GM18507 (cell line): Measurements from ENCODE around the gene B4GALNT3.

Experiments
- DNase-seq: peaks from one replicate; pipeline ENCODE4 v3.0.0; 2011; ENCODE audit warnings: low read depth; ENCODE audit not compliant: insufficient read length; ENCODE audit errors: extremely low spot score
- FAIRE-seq: peaks from 2 replicates; lab custom pipeline; 2011; peaks lifted over from hg19 to GRCh38; lab: Jason Lieb, UNC

The B4GALNT3 gene

GRCh38 chr12:466039-466438, 6.3 kb downstream of the B4GALNT3 start:
- FAIRE-seq, result no peak
- DNase-seq, result no peak

- no peak for DNase-seq
- FAIRE-seq, result no peak
These were observed 7.0 kb downstream of the B4GALNT3 start for GRCh38 chr12:466762-467161.

GRCh38 chr12:467591-467990, 7.9 kb downstream of the B4GALNT3 start:
- DNase-seq (no peak), FAIRE-seq (no peak)

GRCh38 chr12:468671-469389, 9.1 kb downstream of the B4GALNT3 start:
- FAIRE-seq, result no peak
- DNase-seq, result no peak

GRCh38 chr12:470133-470532, 10.4 kb downstream of the B4GALNT3 start:
- no peak for FAIRE-seq
- no peak for DNase-seq

- DNase-seq (no peak), FAIRE-seq (no peak)
These were observed 13.5 kb downstream of the B4GALNT3 start for GRCh38 chr12:473198-473597.

GRCh38 chr12:473863-474577, 14.3 kb downstream of the B4GALNT3 start:
- no peak for DNase-seq
- no peak for FAIRE-seq

- DNase-seq (no peak), FAIRE-seq (no peak)
These were observed 15.5 kb downstream of the B4GALNT3 start for GRCh38 chr12:475286-475685.

GRCh38 chr12:479161-479560, 19.4 kb downstream of the B4GALNT3 start:
- no peak for DNase-seq
- no peak for FAIRE-seq

- FAIRE-seq (no peak), DNase-seq (no peak)
These were observed 21.4 kb downstream of the B4GALNT3 start for GRCh38 chr12:480831-481816.

- DNase-seq (no peak), FAIRE-seq (no peak)
These were observed 22.3 kb downstream of the B4GALNT3 start for GRCh38 chr12:482061-482460.

GRCh38 chr12:484096-484495, 24.4 kb downstream of the B4GALNT3 start:
- FAIRE-seq, result no peak

GRCh38 chr12:490260-490659, 30.5 kb downstream of the B4GALNT3 start:
- DNase-seq, result no peak
- FAIRE-seq, result no peak

More at GRCh38 chr12:484096-484495, 24.4 kb downstream of the B4GALNT3 start:
- DNase-seq, result no peak

GRCh38 chr12:495466-495865, 35.7 kb downstream of the B4GALNT3 start:
- FAIRE-seq, result no peak
- no peak for DNase-seq

GRCh38 chr12:496736-497135, 37.0 kb downstream of the B4GALNT3 start:
- FAIRE-seq (no peak), DNase-seq (no peak)

- FAIRE-seq (no peak), DNase-seq (no peak)
These were observed 37.9 kb downstream of the B4GALNT3 start for GRCh38 chr12:497501-498160.

GRCh38 chr12:499837-500458, 40.2 kb downstream of the B4GALNT3 start:
- FAIRE-seq (no peak), DNase-seq (no peak)

- DNase-seq, result no peak
- no peak for FAIRE-seq
These were observed 42.1 kb downstream of the B4GALNT3 start for GRCh38 chr12:501722-502447.
